ENCODE results near the gene SPRR3. TPM values are rescaled to one million over a fixed set of nuclear protein-coding genes. Genes with fewer than 3 reads are reported as not detected.

SPRR3 gene
- polyA plus RNA-seq, 1 experiment: not detected

- Histone ChIP-seq H3K9me3 (ENCODE audit: control insufficient read depth, insufficient read depth, low read length) (0 out of 2 replicates have a peak, but pooled peaks cover 3% of the 10 kb centered on the region), H3K4me3 (ENCODE audit: low read depth, low read length) (no peak overlapping the region), H3K27ac (ENCODE audit: low read depth, low read length) (no peak overlapping the region), H3K27me3 (ENCODE audit: control insufficient read depth, insufficient read depth, low read length) (no peaks in the 10 kb centered on the region)
- ChIA-PET CTCF (no interaction called here), POLR2A (no interaction called here)
- TF ChIP-seq, protein P1, sequence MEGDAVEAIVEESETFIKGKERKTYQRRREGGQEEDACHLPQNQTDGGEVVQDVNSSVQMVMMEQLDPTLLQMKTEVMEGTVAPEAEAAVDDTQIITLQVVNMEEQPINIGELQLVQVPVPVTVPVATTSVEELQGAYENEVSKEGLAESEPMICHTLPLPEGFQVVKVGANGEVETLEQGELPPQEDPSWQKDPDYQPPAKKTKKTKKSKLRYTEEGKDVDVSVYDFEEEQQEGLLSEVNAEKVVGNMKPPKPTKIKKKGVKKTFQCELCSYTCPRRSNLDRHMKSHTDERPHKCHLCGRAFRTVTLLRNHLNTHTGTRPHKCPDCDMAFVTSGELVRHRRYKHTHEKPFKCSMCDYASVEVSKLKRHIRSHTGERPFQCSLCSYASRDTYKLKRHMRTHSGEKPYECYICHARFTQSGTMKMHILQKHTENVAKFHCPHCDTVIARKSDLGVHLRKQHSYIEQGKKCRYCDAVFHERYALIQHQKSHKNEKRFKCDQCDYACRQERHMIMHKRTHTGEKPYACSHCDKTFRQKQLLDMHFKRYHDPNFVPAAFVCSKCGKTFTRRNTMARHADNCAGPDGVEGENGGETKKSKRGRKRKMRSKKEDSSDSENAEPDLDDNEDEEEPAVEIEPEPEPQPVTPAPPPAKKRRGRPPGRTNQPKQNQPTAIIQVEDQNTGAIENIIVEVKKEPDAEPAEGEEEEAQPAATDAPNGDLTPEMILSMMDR (IDR thresholded peaks at IDR 0.05; ENCODE audit: low read depth, low read length): no peak
- DNase-seq (ENCODE audit: low read depth, low spot score): no peak
Observed at GRCh38 chr1:153028766-153029165, 27.2 kb downstream of the SPRR3 start.

GRCh38 chr1:153030895-153031294 lies 29.3 kb downstream of the SPRR3 start, which contains the start of gene SPRR1B:
Gene SPRR1B, plus strand, starts transcription at chr1:153031203. Its CDS starts 1,143 bp downstream, at chr1:153032346.
- ChIA-PET CTCF (no interaction called here), POLR2A (no interaction called here)
- TF ChIP-seq, protein P1 (IDR thresholded peaks at IDR 0.05; ENCODE audit: low read depth, low read length): no peak
- Histone ChIP-seq H3K9me3 (ENCODE audit: control insufficient read depth, insufficient read depth, low read length) (0 out of 2 replicates have a peak, but pooled peaks cover 3% of the 10 kb centered on the region), H3K4me3 (ENCODE audit: low read depth, low read length) (no peak within 1 kb of the TSS), H3K27me3 (ENCODE audit: control insufficient read depth, insufficient read depth, low read length) (no peaks in the 10 kb centered on the region), H3K27ac (ENCODE audit: low read depth, low read length) (no peak within 1 kb of the TSS)
- no peak for DNase-seq (ENCODE audit: low read depth, low spot score)

- CTCF ChIA-PET: no interaction called here
- POLR2A ChIA-PET: no interaction called here
- DNase-seq (ENCODE audit: low read depth, low spot score): no peak
- H3K9me3 ChIP-seq (ENCODE audit: control insufficient read depth, insufficient read depth, low read length): 0 out of 2 replicates have a peak, but pooled peaks cover 3% of the 10 kb centered on the region
- no peak overlapping the region for H3K27ac ChIP-seq (ENCODE audit: low read depth, low read length)
- no peaks in the 10 kb centered on the region for H3K27me3 ChIP-seq (ENCODE audit: control insufficient read depth, insufficient read depth, low read length)
- no peak overlapping the region for H3K4me3 ChIP-seq (ENCODE audit: low read depth, low read length)
- TF ChIP-seq, protein P1 (IDR thresholded peaks at IDR 0.05; ENCODE audit: low read depth, low read length): no peak
Observed at GRCh38 chr1:153032073-153032472, 30.5 kb downstream of the SPRR3 start.

DNA sequence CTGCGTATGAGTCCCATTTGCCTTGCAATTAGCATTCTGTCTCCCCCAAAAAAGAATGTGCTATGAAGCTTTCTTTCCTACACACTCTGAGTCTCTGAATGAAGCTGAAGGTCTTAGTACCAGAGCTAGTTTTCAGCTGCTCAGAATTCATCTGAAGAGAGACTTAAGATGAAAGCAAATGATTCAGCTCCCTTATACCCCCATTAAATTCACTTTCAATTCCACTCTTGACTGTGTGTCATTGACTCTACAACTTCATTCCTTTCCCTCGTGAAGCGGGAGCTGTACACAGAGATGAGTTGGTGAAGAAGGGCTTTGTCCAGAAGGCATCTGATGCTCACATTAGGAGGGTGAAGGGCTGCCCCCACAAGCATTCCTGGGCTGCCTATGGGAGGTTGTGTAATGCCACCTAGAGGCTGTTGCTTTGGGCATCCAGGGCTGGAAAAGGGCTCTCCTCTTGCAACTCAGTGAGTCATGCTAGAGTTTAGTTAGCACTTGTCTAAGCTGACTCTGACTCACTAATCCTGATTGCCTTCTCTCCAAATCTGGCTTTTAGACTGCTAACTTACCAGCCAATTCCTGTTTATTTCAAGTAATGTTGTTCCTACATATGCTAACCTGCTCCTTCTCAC lies 31.2 kb downstream of the SPRR3 start:
- POLR2A ChIA-PET: no interaction called here
- DNase-seq (ENCODE audit: low read depth, low spot score): no peak
- Histone ChIP-seq H3K27me3 (ENCODE audit: control insufficient read depth, insufficient read depth, low read length) (no peaks in the 10 kb centered on the region), H3K4me3 (ENCODE audit: low read depth, low read length) (no peak overlapping the region), H3K27ac (ENCODE audit: low read depth, low read length) (no peak overlapping the region), H3K9me3 (ENCODE audit: control insufficient read depth, insufficient read depth, low read length) (0 out of 2 replicates have a peak, but pooled peaks cover 3% of the 10 kb centered on the region)
- TF ChIP-seq, protein P1 (IDR thresholded peaks at IDR 0.05; ENCODE audit: low read depth, low read length): peak; percentile 12; the same call in 1 of the 2 replicates
- CTCF ChIA-PET: interaction anchor here (1.1 kb wide), 1 partner anchor 164 kb away, joined by 4 read pairs; no protein-coding TSS in a partner anchor

GRCh38 chr1:153035211-153035610 lies 33.7 kb downstream of the SPRR3 start:
- H3K27ac ChIP-seq (ENCODE audit: low read depth, low read length): no peak overlapping the region
- H3K27me3 ChIP-seq (ENCODE audit: control insufficient read depth, insufficient read depth, low read length): no peaks in the 10 kb centered on the region
- DNase-seq (ENCODE audit: low read depth, low spot score): no peak
- ChIA-PET POLR2A (no interaction called here), CTCF (no interaction called here)
- TF ChIP-seq, protein P1 (IDR thresholded peaks at IDR 0.05; ENCODE audit: low read depth, low read length): no peak
- 0 out of 2 replicates have a peak, but pooled peaks cover 3% of the 10 kb centered on the region for H3K9me3 ChIP-seq (ENCODE audit: control insufficient read depth, insufficient read depth, low read length)
- H3K4me3 ChIP-seq (ENCODE audit: low read depth, low read length): no peak overlapping the region

Data from AG04450 (cell line).